Measurements from ENCODE around the gene EFCAB6.

- TF ChIP-seq CTCF (conservative IDR thresholded peaks at IDR 0.05; ENCODE audit: low read length) (no peak), EZH2phosphoT487 (IDR thresholded peaks at IDR 0.05; ENCODE audit: borderline replicate concordance, low read depth, low read length) (no peak)
Measured at GRCh38 chr22:43504068-43504467, 308.0 kb downstream of the EFCAB6 start.
